ENCODE results near the gene PCDH9.

DNA sequence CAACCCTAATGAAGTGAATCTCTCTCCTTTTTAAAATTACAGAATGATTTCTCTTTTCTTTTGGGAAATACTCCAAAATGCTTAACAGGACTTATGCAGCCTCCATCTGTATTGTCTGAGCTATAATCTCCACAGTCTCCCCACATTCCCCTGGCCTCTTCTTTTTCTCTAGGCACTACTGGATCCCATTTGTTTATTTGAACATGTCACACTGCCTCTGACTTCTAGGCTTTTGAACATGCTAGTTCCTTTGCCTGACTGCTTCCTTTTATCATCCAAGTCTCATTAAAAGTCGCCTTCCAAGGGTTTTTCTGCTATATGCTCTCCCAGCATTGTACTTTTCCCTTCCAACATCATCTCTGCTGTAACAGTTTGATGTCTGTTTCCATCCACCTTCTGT, 548.7 kb downstream of the PCDH9 start:
- TF ChIP-seq, protein P1, sequence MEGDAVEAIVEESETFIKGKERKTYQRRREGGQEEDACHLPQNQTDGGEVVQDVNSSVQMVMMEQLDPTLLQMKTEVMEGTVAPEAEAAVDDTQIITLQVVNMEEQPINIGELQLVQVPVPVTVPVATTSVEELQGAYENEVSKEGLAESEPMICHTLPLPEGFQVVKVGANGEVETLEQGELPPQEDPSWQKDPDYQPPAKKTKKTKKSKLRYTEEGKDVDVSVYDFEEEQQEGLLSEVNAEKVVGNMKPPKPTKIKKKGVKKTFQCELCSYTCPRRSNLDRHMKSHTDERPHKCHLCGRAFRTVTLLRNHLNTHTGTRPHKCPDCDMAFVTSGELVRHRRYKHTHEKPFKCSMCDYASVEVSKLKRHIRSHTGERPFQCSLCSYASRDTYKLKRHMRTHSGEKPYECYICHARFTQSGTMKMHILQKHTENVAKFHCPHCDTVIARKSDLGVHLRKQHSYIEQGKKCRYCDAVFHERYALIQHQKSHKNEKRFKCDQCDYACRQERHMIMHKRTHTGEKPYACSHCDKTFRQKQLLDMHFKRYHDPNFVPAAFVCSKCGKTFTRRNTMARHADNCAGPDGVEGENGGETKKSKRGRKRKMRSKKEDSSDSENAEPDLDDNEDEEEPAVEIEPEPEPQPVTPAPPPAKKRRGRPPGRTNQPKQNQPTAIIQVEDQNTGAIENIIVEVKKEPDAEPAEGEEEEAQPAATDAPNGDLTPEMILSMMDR (IDR thresholded peaks at IDR 0.05): no peak
- TF ChIP-seq POLR2A (IDR thresholded peaks at IDR 0.05): no peak
